NCI-H1417 treated with DMSO at 0.1 percent for 48 hours (cell line): ENCODE measurements around the gene HNRNPUL1.

Source experiments
- DNase-seq: peaks from one replicate; lab custom pipeline; 2025; lab: John Stamatoyannopoulos, UW

Gene HNRNPUL1

DNA sequence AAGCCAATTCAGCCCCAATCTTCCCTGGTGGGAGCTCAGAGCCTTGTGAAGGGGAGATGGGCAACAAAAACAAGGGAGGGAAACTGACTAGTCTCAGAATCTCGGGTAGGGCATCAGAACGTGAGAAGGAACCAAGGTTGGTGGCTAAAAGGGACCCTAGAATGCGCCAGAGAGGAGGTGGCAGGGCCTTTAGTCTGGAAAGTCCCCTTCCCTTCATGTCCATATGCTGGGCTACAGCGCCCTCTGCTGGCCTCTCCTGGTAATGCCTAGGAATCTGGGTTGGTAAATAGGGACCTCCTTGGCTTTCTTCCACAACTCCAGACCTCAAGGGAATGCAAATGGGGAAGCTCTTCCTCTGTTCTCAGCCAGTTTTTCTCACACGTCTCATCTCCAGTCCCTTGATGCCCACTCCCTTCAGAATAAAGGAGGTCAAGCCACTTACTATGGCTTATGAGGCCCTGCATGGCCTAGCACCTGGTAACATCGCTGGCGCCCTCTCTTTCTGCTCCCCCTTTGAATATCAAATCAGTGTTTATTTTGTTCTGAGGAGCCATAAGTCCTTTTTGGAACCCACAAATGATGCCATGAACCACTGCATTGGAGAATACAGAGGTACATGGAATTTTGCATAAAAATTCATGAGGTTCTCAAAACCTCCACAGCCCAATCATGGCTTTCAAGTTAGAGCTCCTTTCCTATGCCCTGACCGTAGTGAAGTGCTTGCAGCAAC is 44.4 kb downstream of the HNRNPUL1 start:
- peak; percentile 11 for DNase-seq

DNA sequence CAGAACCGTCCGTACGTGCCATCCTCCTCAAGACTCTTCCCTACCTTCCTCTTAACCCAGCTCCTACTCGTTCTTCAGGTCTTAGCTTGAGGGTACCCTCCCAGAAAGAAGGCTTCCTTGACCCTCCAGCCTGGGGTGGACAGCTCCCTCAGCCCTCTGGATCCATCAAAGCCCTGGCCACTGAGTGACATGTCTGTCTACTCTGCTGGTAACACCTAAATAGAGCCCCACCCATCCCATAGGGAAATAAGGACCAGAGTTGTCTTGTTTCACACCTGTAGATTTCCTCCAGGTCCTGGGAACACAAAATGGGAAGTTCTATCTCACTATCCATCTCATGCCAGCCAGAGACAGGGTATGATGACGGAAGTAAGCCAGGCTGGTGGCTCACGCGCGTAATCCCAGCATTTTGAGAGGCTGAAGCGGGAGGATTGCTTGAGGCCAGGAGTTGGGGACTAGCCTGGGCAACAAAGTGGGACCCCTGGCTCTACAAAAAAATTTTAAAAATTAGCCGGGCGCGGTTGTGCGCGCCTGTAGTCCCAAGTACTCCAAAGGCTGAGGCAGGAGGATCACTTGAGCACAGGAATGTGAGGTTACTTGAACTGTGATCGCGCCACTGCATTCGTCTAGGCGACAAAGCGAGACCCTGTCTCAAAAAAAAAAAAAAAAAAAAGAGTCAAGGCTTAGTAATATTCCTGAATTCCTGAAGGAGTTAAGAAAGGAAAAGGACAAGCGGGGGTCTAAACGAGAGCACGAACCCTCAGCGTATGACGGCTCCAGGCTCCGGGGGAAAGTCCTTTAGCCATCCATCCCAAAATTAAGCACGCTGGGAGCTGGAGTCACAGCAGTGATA is 45.2 kb downstream of the HNRNPUL1 start:
- no peak for DNase-seq

DNA sequence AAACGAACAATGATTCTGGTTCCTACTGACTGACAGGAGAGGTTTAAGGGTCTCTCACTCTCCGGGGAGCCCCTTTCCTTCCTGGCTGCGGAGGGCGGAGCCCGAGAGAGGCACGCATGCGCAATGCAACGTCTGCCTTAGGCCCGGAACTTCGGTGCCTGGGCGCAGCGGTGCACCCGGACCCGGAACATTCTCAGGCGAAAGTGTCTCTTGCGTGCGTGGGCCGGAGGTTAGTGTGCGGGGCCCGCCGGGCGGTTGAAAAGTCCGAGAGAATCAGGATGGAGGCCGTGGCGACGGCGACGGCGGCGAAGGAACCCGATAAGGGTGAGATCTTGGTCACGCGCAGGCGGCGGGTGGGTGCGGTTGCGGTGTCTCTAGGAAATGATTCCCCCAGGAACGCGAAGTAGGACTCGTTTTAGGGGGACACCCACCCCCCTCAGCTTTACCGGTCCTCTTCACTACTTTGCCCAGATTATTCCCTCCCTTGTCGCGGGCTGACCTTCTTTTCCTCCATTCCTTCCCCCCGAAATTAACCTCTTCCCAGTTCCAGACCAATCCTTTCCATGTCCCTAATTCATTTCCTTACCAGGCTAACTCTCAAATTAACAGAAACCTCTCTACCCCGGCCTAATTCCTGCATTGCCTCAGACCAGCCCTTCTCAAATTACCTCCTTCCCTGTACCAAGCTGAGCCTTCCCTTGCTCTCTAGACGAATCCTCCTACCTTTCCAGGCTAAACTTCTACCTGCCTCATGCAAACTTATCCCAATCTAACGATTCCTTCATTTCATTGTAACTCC is 46.1 kb downstream of the HNRNPUL1 start, which contains the start of gene CCDC97:
CCDC97 (plus strand) TSS at position 140 of the 799 bp plus-strand sequence; CDS start at position 279, 139 bp downstream.
- DNase-seq, result no peak

DNA sequence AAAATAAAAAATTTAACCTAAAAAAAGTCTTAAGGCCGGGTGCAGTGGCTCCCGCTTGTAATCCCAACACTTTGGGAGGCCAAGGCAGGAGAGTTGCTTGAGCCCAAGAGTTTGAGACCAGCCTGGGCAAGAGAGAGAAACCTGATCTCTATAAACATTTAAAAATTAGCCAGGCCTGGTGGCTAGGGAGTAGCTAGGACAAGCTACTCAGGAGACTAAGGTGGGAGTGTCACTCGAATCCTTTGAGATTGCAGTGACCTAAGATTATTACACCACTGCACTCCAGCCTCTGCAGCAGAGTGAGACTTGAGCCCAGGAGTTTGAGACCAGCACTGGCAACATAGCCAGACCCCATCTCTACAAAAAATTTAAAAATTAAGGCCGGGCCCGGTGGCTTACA is 46.9 kb downstream of the HNRNPUL1 start:
- DNase-seq, result no peak

DNA sequence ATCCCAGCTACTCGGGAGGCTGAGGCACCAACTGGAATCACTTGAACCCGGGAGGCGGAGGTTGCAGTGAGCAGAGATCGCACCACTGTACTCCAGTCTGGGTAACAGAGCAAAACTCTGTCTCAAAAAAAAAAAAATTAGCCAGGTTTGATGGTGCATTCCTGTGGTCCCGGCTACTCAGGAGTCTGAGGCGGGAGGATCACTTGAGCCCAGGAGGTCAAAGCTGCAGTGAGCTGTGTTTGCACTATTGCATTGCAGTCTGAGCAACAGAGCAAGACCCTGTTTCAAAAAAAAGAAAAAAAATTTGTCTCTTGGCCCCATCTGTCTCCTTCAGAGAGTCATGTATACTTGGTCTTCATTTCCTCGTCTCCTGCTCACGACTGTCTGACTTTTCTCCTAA is 47.4 kb downstream of the HNRNPUL1 start:
- no peak for DNase-seq

DNA sequence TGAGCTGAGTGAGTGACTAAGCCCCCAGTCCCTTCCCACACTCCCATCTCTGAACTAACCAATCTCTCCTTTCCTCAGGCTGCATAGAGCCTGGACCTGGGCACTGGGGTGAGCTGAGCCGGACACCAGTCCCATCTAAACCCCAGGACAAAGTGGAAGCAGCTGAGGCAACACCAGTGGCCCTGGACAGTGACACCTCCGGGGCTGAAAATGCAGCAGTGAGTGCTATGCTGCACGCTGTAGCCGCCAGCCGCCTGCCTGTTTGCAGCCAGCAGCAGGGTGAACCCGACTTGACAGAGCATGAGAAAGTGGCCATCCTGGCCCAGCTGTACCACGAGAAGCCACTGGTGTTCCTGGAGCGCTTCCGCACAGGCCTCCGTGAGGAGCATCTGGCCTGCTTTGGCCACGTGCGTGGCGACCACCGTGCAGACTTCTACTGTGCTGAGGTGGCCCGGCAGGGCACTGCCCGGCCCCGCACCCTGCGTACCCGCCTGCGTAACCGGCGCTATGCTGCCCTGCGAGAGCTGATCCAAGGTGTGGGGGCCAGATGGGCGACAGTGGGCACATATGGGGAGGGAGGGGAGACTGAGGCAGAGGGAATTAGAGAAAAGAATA is 52.2 kb downstream of the HNRNPUL1 start:
- DNase-seq, result no peak

DNA sequence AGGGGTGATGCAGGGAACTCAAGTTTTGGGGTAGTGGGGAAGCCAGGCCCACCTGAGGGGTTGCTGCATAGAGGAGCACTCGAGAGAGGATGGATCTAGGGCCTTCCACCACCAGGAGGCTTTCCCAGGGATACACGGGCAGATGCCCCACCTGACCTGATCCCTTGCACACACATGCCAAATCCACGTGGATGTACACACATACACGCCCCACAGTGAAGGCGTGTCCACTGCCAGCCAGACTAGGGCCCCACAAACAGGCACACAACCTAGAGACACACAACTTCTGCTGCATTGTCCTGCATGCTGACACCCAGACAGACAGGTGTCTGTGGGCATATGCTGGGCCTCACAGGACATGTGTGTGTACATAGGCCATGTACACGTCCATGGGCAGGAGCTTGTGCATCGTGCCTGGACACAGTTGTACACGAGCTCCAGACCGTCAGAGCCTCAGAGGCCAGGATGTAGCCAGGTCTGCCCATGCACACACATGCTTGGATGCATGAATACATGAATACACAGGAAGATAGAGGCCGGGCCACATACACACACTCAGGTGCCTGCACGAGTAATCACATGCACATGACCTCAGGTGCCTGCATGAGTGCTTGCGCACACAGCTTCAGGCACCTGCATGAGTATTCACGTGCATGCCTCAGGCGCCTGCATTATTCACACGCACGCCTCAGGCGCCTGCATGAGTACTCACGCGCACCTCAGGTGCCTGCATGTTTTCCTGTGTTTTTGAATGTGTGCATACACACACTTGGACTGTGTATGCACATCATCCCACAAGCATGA is 54.7 kb downstream of the HNRNPUL1 start:
- DNase-seq, result no peak

DNA sequence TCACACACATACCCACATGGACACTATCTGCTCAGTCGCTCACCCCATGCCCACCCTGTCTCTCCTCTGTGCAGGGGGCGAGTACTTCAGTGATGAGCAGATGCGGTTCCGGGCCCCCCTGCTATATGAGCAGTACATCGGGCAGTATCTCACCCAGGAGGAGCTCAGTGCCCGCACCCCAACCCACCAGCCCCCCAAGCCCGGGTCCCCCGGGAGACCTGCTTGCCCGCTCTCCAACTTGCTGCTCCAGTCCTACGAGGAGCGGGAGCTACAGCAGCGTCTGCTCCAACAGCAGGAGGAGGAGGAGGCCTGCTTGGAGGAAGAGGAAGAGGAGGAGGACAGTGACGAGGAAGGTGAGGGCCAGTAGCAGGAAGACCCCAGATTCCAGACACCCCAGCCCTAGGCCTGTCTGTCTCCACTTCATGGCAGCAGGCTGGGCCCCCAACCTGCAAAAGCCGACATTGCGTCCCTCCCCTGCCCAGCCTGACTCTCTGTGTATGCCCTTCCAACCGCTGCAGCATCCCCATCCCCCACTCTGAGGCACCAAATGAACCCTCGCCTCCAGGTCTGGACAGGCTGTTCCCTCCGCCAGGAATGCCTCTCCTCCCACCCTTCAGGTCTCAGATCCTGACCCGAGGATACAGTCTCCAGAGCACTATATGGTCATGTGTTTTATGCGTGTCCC is 55.5 kb downstream of the HNRNPUL1 start:
- DNase-seq, result no peak

DNA sequence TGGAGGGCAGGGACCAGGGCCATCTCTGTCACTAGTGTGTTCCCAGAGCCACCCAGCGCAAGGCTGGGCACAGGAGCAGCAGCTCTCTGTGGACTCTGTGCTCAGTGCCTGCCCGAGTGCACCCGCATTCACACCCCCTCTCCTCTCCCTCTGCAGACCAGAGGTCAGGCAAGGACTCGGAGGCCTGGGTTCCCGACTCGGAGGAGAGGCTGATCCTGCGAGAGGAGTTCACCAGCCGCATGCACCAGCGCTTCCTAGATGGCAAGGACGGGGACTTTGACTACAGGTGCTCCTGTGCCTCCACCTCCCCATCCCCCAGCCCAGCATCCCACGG is 56.0 kb downstream of the HNRNPUL1 start:
- no peak for DNase-seq

DNA sequence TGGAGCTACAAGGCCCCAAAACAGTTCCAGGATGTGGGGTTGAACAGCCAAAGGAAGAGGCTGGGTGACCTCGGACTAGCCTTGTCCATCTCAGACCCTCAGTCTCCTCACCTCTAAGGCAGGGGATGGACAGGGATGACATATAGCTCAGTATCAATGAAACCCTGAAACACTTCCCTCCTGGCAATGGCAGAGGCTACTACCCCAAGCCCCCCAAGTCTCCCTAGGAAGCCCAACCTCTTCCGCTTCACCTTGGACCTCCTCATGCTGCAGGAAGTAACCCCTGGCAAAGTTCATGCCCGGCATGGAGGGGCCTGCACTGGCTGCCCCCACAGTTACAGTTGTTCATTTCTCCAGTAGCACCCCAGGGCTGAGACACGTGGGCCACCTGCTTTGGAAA is 56.4 kb downstream of the HNRNPUL1 start:
- DNase-seq, result no peak

DNA sequence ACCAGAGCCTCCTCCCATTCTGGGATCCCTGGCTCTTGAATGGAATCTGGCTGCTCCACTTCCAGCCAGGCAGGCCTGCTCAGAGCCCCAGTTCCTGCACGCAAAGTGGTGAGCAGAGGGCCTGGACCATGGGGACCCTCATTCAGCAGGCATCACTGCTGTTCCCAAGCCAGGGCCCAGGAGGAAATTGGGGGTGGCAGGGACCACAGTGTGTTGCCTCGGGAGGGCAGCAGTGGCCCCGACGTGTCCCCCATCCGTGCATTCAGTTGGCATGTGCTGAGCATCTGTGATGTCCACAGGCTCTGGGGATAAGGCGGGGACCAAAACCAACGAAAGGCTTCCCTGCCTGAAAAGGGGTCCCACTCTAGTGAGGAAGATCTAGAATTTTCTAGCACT is 57.0 kb downstream of the HNRNPUL1 start:
- no peak for DNase-seq

DNA sequence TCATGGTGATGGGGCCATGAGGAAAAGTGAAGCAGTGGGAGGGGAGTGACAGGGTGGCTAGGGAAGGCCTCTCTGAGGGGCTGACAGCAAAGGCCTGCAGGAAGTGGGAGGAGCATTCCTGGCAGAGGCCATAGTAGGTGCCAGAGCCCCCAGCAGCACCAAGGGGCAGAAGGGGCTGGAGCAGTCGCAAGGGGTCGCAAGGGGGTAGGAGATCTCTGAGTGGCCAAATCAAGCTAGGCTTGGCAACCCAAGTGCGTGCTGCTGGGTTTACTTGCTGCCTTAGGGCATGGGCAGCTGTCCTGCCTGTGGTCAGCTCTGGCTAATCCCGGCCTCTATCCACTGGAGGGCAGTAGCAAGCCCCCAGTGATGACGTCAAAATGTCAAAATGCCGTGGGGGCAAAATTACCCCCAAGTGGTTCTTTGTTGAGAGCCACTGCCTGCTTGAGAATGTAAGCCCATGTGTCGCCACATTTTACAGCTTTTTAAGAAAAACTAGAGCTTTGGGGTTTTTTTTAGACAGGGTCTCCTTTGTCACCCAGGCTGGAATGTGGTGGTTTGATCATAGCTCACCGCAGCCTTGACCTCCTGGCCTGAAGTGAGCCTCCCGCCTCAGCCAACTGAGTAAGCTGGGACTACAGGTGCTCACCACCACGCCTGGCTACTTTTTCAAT is 57.6 kb downstream of the HNRNPUL1 start:
- no peak for DNase-seq

DNA sequence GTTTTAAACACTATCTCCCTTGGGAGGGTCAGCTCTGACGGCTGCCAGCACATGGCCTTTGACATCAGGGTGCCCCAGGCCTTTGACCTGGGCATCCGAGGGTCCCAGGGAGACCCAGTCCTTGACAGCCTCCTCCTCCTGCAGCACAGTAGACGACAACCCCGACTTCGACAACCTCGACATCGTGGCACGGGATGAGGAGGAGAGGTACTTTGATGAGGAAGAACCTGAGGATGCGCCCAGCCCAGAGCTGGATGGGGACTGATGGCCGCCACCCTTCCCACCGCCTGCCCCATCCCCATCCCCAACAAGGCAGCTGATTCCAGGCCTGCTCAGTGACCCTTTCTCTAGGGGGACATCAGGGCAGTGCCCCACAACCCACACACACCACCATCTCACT is 58.3 kb downstream of the HNRNPUL1 start:
- DNase-seq, result no peak

DNA sequence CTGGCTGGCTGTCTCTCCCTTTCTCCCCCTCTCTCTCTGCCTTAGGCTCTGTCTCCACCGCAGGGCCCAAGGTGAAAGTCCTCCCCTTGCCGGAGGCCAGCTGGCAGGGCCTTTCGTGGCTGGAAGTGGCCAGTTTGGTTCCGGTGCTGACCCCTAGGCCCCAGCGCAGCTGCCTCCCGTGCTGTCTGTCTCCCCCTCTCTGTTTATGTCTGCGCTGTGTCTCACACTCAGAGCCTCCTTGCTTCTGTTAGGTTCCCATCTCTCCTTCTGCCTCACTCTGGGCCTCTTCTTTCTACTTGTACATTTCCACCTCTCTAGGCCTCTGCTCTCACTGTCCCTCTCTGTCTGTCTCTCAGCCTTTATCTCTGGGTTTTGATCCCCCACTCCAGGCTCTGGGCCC is 58.9 kb downstream of the HNRNPUL1 start:
- DNase-seq, result no peak

DNA sequence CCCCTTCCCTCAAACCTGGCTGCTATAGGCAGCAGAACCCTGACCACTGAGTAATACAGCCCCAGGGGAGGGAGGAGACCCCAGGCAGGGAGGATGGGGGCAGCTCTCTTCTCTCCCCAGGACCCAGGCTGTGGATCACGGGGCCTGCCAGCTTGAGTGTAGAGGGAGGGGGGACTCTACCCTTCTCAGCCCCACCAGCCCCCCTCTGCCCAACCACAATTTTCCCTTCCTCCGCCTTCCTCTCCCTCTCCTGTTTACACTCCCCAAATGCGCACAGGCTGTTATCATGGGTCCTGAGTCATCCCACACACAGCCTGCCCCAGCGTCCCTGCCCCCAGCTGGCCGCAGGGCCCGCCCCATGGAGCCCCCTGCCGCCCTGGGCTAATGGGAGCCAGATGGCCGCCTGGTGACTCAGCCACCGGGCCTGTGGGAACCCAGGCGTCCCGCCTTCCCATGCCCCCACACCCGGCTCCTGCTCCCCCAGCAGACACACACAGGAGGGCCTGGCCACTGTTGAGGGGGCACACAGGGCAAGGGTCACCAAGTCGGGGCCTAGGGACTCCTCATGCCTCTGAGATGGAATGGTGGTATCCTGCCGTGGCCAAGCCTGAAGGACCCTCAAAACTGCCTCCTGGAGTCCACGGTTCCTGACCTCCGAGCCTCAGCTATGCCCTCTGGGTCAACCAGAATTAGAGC is 59.4 kb downstream of the HNRNPUL1 start:
- no peak for DNase-seq

DNA sequence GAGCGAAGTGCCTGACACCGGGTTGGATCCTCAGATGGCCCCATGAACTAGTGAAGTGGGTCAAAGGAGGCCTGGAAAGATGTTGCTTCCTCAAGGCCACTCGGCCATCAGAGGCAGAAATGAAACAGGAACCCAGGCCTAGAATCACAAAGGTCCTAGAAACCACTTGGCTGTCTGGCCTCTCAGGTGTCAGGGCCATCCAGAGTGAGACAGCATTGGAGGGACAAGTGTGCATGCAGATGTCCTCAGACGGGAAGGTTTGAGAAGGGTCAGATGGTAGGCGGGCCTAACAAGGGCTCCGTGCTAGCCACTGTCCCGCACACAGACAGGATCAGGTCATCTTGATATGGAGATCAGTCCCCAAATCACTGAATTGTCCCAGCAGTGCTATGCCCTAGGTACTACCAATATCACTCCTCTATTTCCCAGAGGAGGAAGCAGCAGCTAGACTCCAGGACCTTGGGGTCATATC is 60.1 kb downstream of the HNRNPUL1 start:
- no peak for DNase-seq

DNA sequence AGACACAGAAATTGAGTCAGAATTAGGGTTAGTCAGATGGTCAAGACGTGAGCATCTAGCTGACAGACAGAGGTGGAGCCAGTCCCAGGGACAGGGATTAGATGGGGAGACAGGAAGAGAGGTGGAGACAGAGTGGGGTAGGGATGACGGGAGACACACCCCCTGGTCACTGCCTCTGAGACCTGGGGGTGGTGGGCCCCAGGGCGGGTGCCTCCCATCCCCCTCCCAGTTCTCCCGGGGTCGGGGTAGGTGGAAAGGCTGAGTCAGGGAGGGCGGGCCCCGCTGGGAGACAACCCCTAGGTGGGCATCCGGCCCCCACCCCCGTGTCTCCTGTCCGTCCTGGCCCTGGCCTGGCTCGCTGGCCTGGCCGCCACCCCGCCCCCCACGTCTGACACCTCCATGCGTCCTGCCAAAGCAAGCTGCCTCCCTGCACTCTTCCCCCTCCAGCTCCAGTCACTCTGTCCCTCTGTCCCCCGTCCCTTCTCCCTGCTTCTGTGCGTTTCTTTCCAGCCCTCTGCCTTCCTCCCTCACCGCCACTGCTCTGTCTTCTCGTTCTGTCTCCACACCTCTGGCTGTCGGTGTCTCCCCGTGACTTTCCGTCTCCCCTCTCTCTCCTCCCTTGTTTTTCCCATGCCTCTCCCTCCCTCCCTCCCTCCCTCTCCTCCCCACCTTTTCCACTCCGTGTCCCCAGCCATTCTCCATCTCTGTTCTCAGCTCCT is 60.9 kb downstream of the HNRNPUL1 start:
- DNase-seq, result no peak

DNA sequence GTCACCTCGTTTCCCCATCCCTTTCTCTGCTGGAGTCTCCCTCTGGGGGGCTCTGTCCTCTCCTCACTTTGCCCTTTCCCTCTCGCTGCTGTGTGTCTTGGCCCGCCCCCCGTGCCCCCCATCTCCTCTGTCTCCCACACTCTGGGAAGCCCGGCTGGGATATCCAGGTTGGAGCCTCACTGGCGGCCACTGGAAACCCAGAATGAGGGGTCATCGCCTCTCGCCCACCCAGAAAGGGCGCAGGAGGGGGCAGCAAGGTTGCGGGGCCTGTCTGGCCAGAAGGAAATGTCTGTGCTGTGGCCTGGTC is 61.4 kb downstream of the HNRNPUL1 start:
- DNase-seq, result no peak
